ENCODE data around the gene MACF1.
"Not testable (repeated sequence)": the region's sequence is repeated elsewhere in the genome, so short reads cannot be mapped to it uniquely, and the experiment has no call there.

MACF1 gene

DNA sequence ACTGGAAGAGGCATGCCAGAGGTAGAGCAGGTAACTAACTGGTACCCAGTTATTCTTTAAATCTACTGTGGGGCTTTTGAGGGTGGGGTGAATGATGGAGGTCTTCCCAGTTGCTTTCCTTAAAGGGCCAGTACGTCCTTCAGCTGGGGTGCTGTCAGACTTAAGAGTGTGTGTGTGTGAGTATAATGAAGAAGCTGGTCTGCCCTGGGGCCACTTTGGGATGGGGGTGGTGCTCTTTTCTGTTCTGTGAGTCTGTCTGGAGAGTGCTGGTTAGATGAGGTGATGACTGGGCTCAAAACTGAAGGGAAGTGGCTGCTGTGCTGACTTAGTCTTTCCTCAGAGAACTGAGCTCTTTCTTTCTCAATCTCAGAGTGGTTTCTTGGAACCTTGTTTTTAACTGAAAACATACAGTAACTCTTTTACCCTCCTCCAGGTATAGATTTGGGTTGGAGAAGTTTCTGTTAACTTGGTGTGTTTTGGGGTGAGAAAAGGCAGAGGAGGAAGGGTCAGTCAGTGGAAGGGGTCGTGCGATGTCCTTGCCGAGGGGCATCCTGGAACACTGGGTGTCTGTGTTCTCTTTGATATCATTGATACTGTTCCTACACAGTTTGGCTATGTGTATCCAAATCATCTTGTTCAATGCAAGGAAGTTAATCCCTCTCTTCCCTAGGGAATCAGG, 746 bp downstream of the MACF1 start:
- Histone ChIP-seq H3K4ac (ENCODE audit: low read depth in 1 of 2, low read length in 2 of 2) (peak overlapping the region; percentile 29 to 85), H3K79me1 (replicated peaks; ENCODE audit: low read length, poor library complexity, severe bottlenecking) (peaks cover under 1% of the 10 kb centered on the region), H2AK5ac (ENCODE audit: low read length, severe bottlenecking) (peak overlapping the region; percentile 64), H4K91ac (ENCODE audit: low read length) (no peak overlapping the region), H4K8ac (ENCODE audit: low read length) (no peak overlapping the region), H3K27me3 (ENCODE audit: control insufficient read depth in 1 of 2, insufficient read depth in 1 of 2, low read length in 2 of 2) (no peaks in the 10 kb centered on the region), H2BK15ac (ENCODE audit: low read depth, poor library complexity, severe bottlenecking) (no peak overlapping the region), H2AFZ (ENCODE audit: low read depth, low read length) (no peak overlapping the region), H3K14ac (ENCODE audit: low read length in 2 of 2) (peak overlapping the region in 1 of 2 experiments; percentile 98), H3K9ac (ENCODE audit: low read length) (peak overlapping the region; percentile 94), H3K18ac (ENCODE audit: low read depth in 1 of 2, low read length in 2 of 2) (peak overlapping the region; percentile 72 to 96), H3K27ac (ENCODE audit: low read length, poor library complexity, severe bottlenecking) (peak overlapping the region; percentile 91), H2BK120ac (ENCODE audit: low read depth, low read length) (peak overlapping the region; percentile 0), H3K4me3 (ENCODE audit: insufficient read depth in 1 of 2, low read depth in 1 of 2, low read length in 2 of 2) (peak overlapping the region; percentile 26 to 78), H2BK5ac (ENCODE audit: low read depth, low read length, poor library complexity, severe bottlenecking) (no peak overlapping the region), H2BK12ac (ENCODE audit: low read length in 2 of 2) (peak overlapping the region; percentile 28 to 54), H3K9me3 (ENCODE audit: control insufficient read depth, low read length) (no peaks in the 10 kb centered on the region), H3K23ac (ENCODE audit: low read length in 2 of 2) (no peak overlapping the region), H3K4me2 (ENCODE audit: low read length, poor library complexity, severe bottlenecking) (peak overlapping the region; percentile 86), H3K36me3 (ENCODE audit: control insufficient read depth in 1 of 2, insufficient read depth in 2 of 2, low read depth in 1 of 2, low read length in 2 of 2) (peaks cover 3% of the 10 kb centered on the region in 2 experiments), H3K4me1 (ENCODE audit: control insufficient read depth, insufficient read depth, low read depth, low read length) (peaks cover 10% of the 10 kb centered on the region)
- DNase-seq, result peak; percentile 90
- WGBS, result 3% methylated on average over 1 of the region's 4 CpGs

DNA sequence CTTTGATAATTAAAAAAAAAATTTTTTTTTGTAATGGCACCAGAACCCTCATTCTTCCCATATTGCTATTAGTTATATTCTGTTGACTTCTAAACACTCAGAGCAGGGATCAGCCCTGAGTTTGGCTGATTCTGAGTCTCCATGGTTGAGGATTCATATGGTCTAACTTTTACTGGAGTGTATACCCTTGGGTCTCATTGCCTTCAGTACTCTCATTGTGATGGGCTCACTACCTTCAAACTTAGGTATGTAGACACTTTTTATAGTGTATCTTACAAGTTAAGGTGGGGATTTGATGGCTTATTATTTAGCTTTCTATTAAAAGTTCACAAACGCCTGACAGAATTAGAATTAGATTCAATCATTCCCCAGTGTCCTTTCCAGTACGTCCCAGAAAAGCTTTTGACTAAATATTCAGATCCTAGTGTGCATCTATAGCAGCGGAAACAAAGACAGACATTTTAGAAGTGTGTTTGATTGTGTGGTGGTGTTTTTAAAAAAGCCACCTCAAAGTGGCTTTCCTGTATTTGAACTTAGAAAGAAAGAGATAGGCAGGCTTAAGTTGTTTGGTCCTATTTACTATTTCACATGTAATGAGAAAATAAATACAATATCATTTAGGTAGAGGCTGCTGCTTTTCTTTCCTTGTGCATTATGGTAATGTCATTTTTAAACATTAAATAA, 1.4 kb downstream of the MACF1 start:
- no peak overlapping the region for H2AFZ ChIP-seq (ENCODE audit: low read depth, low read length)
- no peak overlapping the region for H4K8ac ChIP-seq (ENCODE audit: low read length)
- 60% methylated on average over 1 of the region's 3 CpGs for WGBS

DNA sequence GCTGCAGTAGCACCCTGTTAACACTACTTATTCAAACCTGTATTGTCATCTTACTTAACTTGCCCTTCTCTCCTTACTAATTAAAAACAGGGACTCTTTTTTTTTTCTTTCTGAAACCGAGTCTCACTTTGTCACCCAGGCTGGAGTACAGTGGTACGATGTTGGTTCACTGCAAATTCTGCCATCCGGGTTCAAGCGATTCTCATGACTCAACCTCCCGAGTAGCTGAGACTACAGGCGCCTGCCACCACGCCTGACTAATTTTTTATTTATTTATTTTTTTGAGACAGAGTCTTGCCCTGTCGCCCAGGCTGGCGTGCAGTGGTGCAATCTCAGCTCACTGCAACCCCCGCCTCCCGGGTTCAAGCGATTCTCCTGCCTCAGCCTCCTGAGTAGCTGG, 3.9 kb downstream of the MACF1 start:
- not testable (repeated sequence) for H3K23ac ChIP-seq (ENCODE audit: low read length in 2 of 2); H2BK5ac ChIP-seq (ENCODE audit: low read depth, low read length, poor library complexity, severe bottlenecking); H3K9ac ChIP-seq (ENCODE audit: low read length); H3K18ac ChIP-seq (ENCODE audit: low read depth in 1 of 2, low read length in 2 of 2); H3K36me3 ChIP-seq (ENCODE audit: control insufficient read depth in 1 of 2, insufficient read depth in 2 of 2, low read depth in 1 of 2, low read length in 2 of 2); DNase-seq; H3K79me1 ChIP-seq (replicated peaks; ENCODE audit: low read length, poor library complexity, severe bottlenecking); H3K4me3 ChIP-seq (ENCODE audit: insufficient read depth in 1 of 2, low read depth in 1 of 2, low read length in 2 of 2); H3K9me3 ChIP-seq (ENCODE audit: control insufficient read depth, low read length); H3K4me2 ChIP-seq (ENCODE audit: low read length, poor library complexity, severe bottlenecking); H2AFZ ChIP-seq (ENCODE audit: low read depth, low read length); H2BK120ac ChIP-seq (ENCODE audit: low read depth, low read length); H4K8ac ChIP-seq (ENCODE audit: low read length); H3K4ac ChIP-seq (ENCODE audit: low read depth in 1 of 2, low read length in 2 of 2); H2BK15ac ChIP-seq (ENCODE audit: low read depth, poor library complexity, severe bottlenecking); H3K27ac ChIP-seq (ENCODE audit: low read length, poor library complexity, severe bottlenecking); H2AK5ac ChIP-seq (ENCODE audit: low read length, severe bottlenecking); H3K14ac ChIP-seq (ENCODE audit: low read length in 2 of 2); H2BK12ac ChIP-seq (ENCODE audit: low read length in 2 of 2); H4K91ac ChIP-seq (ENCODE audit: low read length); H3K27me3 ChIP-seq (ENCODE audit: control insufficient read depth in 1 of 2, insufficient read depth in 1 of 2, low read length in 2 of 2)
- peaks cover 11% of the 10 kb centered on the region for H3K4me1 ChIP-seq (ENCODE audit: control insufficient read depth, insufficient read depth, low read depth, low read length)
- WGBS, result 96% methylated on average over 12 of the region's 12 CpGs

More for the DNA sequence above, 1.4 kb downstream of the MACF1 start:
- no peak for DNase-seq
- Histone ChIP-seq H3K9ac (ENCODE audit: low read length) (peak overlapping the region; percentile 94), H2BK12ac (ENCODE audit: low read length in 2 of 2) (no peak overlapping the region), H3K27ac (ENCODE audit: low read length, poor library complexity, severe bottlenecking) (peak overlapping the region; percentile 91), H3K4me2 (ENCODE audit: low read length, poor library complexity, severe bottlenecking) (peak overlapping the region; percentile 86), H3K18ac (ENCODE audit: low read depth in 1 of 2, low read length in 2 of 2) (no peak overlapping the region), H3K27me3 (ENCODE audit: control insufficient read depth in 1 of 2, insufficient read depth in 1 of 2, low read length in 2 of 2) (no peaks in the 10 kb centered on the region), H3K14ac (ENCODE audit: low read length in 2 of 2) (no peak overlapping the region), H2BK15ac (ENCODE audit: low read depth, poor library complexity, severe bottlenecking) (no peak overlapping the region), H3K4me1 (ENCODE audit: control insufficient read depth, insufficient read depth, low read depth, low read length) (peaks cover 10% of the 10 kb centered on the region), H4K91ac (ENCODE audit: low read length) (no peak overlapping the region), H2AK5ac (ENCODE audit: low read length, severe bottlenecking) (no peak overlapping the region), H2BK120ac (ENCODE audit: low read depth, low read length) (no peak overlapping the region), H3K4me3 (ENCODE audit: insufficient read depth in 1 of 2, low read depth in 1 of 2, low read length in 2 of 2) (peak overlapping the region in 1 of 2 experiments; percentile 78), H3K4ac (ENCODE audit: low read depth in 1 of 2, low read length in 2 of 2) (no peak overlapping the region), H3K79me1 (replicated peaks; ENCODE audit: low read length, poor library complexity, severe bottlenecking) (no peaks in the 10 kb centered on the region), H2BK5ac (ENCODE audit: low read depth, low read length, poor library complexity, severe bottlenecking) (no peak overlapping the region), H3K36me3 (ENCODE audit: control insufficient read depth in 1 of 2, insufficient read depth in 2 of 2, low read depth in 1 of 2, low read length in 2 of 2) (peaks cover 3% of the 10 kb centered on the region in 2 experiments), H3K9me3 (ENCODE audit: control insufficient read depth, low read length) (no peaks in the 10 kb centered on the region), H3K23ac (ENCODE audit: low read length in 2 of 2) (no peak overlapping the region)

DNA sequence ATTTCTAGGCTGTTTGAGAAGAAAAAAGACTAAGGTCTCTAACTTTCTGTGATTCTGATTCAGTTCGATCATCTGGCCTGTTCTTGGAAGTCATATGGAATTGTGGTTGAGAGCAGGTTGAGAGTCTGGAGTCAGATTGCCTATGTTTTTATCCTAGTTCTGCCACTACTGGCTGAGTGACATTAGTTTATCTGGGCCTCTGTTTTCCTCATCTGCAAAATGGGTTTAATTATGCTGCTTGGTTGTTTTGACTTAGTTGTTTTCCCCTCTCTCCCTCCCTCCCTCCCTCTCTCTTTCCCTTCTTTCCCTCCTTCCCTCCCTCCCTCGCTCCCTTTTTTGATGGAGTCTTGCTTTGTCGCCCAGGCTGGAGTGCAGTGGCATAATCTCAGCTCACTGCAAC, 6.2 kb downstream of the MACF1 start:
- Histone ChIP-seq H3K4me3 (ENCODE audit: insufficient read depth in 1 of 2, low read depth in 1 of 2, low read length in 2 of 2) (no peak overlapping the region), H3K9me3 (ENCODE audit: control insufficient read depth, low read length) (no peaks in the 10 kb centered on the region), H2BK120ac (ENCODE audit: low read depth, low read length) (no peak overlapping the region), H2BK15ac (ENCODE audit: low read depth, poor library complexity, severe bottlenecking) (no peak overlapping the region), H3K14ac (ENCODE audit: low read length in 2 of 2) (no peak overlapping the region), H3K27ac (ENCODE audit: low read length, poor library complexity, severe bottlenecking) (no peak overlapping the region), H3K18ac (ENCODE audit: low read depth in 1 of 2, low read length in 2 of 2) (no peak overlapping the region), H3K36me3 (ENCODE audit: control insufficient read depth in 1 of 2, insufficient read depth in 2 of 2, low read depth in 1 of 2, low read length in 2 of 2) (peaks cover 11% of the 10 kb centered on the region in 2 experiments), H3K27me3 (ENCODE audit: control insufficient read depth in 1 of 2, insufficient read depth in 1 of 2, low read length in 2 of 2) (no peaks in the 10 kb centered on the region), H2AK5ac (ENCODE audit: low read length, severe bottlenecking) (no peak overlapping the region), H2BK5ac (ENCODE audit: low read depth, low read length, poor library complexity, severe bottlenecking) (no peak overlapping the region), H4K91ac (ENCODE audit: low read length) (no peak overlapping the region), H2BK12ac (ENCODE audit: low read length in 2 of 2) (no peak overlapping the region), H2AFZ (ENCODE audit: low read depth, low read length) (no peak overlapping the region), H4K8ac (ENCODE audit: low read length) (no peak overlapping the region), H3K9ac (ENCODE audit: low read length) (no peak overlapping the region), H3K4me1 (ENCODE audit: control insufficient read depth, insufficient read depth, low read depth, low read length) (peaks cover 20% of the 10 kb centered on the region), H3K4ac (ENCODE audit: low read depth in 1 of 2, low read length in 2 of 2) (no peak overlapping the region), H3K23ac (ENCODE audit: low read length in 2 of 2) (no peak overlapping the region), H3K4me2 (ENCODE audit: low read length, poor library complexity, severe bottlenecking) (no peak overlapping the region), H3K79me1 (replicated peaks; ENCODE audit: low read length, poor library complexity, severe bottlenecking) (no peaks in the 10 kb centered on the region)
- 100% methylated on average over 3 of the region's 3 CpGs for WGBS
- no peak for DNase-seq

All from mesenchymal stem cell (in vitro differentiated cells and primary cell).